Superior temporal gyrus (tissue), 1 donor: ENCODE data around the gene HPCAL4.
A peak's percentile ranks its signal among the peaks of the same experiment; 100 is the strongest.

Source experiments
- DNase-seq: peaks from one replicate; pipeline ENCODE4 v3.0.0-alpha.2; 2016; ENCODE audit errors: extremely low spot score

The HPCAL4 gene

DNA sequence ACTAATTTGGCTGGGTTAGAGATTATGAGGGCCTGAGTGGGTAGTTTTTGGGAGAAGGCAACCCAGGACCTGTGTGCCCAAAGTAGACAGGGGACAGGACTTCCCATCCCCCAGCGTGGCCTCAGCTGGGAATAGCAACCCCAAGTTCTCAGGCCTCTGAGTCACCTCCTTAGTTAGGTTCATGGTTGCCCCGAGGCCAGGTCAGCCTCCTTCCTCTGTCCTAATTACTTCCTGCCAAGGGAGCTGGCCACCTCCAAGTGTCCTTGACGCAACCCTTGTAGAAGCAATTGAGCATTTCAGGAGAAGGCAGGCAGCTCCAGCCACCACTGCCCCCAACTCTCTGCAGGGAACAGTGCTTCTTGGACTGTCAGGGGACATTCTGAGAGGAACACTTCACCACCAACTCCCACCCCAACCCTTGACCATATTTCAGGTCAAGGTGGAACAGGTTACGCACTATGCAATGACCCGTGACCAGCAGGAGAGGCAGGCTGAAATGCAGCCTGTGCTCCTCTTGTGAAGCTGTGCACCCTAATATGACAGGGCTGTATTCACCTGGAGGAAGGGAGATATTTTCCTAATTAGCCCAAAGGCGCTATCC is 14.2 kb downstream of the HPCAL4 start:
- DNase-seq, result no peak

DNA sequence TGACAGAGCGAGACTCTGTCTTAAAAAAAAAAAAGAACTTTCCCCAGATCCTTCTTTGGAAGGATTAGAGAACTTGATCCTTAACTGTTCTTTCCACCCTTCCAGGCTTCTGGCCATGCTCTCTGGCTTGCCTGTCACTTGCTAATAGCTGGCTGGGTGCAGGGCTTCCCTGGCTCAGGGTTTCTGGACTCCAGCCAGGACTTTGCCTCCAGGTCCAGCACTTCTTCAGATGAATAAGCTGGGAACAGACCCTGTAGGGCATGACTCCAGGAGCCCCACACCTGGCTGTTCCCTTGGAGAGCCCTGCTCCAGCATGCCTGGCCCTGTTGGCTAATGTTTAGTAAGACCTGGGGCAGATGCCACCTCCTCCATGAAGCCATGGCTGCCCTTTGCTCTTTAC is 16.0 kb downstream of the HPCAL4 start:
- DNase-seq, result no peak

DNA sequence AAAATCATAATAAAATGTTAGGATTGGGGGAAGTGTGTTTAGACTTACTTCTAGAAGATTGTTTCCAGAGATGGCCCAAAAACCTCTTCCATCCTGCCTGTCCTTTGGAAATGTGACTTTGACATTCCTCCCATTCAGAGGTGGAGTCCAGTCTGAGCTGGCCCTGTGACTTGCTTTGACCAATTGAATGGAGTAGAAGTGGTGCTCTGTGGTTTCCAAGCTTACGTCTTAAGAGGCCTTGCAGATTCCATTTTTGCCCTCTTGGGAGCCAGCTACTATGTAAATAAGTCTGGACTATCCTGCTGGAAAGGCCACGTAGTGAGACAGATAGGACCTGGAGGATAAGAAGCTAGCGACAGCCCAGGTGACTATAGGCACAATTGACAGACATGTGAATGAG is 18.0 kb downstream of the HPCAL4 start:
- no peak for DNase-seq

DNA sequence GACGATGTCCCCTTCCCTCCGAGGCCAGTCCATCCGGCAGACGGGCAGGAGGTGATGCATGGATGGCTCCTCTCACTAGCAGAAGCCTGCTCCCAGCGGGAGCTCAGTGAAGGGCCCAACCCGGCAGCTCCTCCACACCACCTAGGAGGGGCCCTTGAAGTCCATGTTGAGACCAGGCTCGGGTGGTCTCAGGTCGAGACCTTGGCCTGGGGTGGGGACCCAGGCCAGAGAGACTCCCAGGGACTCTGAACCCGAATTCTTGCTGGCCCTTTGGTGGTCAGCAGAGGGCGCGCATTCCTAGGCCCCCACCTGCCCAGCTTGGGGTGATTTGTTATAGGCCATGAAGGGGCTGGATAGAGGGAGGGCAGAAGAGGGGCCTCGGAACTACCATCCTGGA is 18.7 kb downstream of the HPCAL4 start:
- DNase-seq, result no peak

DNA sequence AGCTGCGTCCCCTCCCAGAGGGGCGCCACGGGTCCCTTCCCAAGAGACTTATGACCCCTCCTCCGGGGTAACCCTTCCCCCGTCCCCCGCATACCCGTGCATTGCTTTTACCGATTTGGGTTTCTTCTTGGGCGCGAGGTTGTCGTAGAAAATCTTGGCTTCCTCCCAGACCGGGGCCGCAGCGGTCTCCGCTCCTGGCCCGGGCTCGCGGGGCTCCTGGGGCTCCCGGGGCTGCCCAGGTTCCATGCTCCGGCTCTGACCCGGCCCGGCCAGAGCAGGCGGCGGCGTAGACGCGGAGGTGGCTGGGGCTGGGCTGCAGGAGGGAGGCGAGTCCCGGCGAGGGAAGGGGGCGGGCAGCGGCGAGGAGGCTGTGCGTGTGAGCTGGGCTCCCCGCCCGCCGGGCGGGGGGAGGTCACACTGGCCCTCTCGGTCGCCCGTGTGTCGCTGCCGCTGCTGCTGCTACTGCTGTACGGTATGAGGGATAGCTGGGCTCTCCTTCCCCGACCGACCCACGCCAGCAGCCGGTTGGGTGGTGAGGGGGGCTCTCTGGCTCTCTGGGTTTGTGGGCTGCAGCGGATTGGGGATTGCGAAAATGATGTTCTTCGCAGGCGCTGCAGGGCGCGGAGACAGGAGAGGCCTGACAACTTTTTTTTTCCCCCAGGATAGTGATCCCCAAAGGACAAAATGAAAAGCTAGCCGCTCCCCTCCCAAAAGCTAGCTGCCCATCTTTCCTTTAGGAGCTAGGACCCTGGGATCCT is 19.3 kb downstream of the HPCAL4 start, which contains the start of gene NT5C1A:
NT5C1A (minus strand) TSS at position 315 of the 758 bp plus-strand sequence; CDS start at position 246, 69 bp downstream.
- DNase-seq, result no peak

DNA sequence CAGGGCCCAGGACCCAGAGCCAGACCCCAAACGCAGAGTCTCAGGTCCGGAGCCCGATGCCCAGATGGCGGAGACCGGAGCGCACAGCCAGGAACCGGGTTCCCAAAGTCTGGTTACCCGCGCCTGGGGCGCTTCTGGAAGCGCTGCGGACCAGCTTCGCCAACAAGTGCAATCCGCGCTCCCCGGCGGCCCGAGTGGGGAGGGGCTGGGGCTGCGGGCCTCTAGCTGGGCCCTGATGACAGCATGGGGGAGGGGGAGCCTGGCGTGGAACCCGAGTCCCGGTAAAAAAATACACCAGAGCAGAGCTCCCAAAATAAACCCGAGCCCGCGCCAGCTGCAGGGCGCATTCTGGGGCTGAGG is 19.8 kb downstream of the HPCAL4 start:
- DNase-seq, result no peak

DNA sequence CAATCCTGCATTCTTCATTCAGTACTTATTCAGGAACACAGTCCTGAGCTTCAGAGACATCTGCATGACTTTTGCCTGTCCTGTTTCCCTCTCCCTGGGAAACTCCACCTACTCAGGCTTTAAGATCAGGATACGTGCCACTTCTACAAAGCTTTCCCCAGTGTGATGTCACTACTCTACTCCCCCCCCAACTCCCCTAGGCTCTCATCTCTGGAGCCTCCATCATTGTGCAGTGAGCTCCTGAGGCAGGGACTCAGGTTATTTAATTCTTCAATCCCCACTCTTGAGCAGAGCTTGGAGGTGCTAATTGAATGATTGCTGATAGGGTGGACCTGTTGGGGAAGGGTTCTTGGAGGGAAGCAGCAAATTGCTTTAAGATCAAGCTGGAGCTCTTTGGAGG is 20.5 kb downstream of the HPCAL4 start:
- DNase-seq, result no peak

DNA sequence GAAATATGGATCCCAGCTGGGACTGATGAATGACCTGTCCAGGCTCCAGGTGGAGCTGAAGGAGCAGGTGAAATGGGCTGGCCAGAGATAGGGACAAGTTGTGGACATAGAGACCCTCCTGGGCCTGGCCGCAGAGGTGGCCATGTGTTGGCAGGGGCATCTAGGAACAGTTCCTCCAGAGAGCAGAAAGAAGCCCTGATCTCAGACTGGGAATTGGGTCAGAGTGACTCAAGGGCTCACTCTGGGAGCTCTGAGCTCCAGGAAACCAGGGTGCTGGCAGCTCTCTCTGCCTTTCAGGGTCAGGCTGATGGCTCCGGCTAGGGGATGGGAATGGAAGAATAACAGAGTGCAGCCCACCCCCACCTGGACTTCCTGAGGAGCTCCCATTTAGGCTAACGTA is 22.3 kb downstream of the HPCAL4 start:
- no peak for DNase-seq

DNA sequence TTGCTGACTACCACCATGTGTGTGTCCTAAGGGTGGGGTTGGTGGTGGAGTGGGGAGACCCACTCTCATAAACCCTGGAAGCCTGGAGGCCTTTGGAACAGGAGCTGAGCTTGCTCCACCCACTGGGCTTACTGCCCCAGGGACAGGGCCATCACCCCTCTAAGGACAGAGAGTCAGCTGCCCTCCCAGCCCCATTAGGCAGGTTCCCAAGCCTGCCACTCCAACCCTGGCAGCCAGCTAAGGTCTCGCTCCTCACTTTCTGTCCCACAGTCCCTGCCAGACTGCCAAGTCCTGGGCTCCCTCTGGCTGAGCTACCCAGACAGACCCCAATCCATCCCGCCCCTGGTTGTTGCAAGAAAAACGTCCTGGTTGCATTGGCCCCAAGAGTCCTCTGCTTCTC is 23.1 kb downstream of the HPCAL4 start:
- no peak for DNase-seq

DNA sequence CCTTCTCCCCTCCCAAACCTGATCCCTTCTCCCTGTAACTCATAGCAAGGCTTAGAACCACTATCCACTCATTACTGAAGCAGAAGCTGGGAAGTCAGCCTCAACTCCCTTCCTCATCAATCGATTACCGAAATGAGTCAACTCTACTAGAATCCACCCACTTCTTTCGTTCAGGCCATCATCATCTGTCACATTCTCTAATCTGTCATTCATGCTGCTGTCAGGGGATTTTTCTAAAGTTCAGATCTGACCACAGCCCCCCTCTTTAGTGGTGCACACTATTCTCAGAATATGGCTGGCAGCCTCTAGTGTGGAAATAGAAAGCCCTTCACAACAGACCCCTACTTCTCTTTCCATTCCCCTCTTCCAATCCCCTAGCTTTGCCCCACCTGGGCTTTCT is 24.5 kb downstream of the HPCAL4 start:
- no peak for DNase-seq

DNA sequence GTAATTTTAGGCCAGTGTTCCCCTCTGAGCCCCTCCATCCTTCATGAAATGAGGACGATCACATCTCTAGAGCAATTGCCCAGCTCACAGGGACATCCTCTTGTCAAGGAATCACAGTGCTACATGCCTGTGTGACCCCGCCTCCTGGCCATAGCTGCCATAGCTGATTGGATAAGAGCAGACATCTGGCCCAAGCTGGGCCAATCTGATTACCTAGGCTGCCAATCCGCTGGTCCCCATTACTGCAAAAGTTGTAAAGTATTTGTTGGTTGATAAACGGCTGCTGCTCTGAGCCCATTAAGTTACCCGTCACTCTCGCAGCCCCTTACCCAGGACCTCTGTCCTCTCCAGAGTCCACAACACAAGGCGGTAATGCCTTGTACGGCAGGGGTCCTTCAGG is 27.7 kb downstream of the HPCAL4 start:
- no peak for DNase-seq

DNA sequence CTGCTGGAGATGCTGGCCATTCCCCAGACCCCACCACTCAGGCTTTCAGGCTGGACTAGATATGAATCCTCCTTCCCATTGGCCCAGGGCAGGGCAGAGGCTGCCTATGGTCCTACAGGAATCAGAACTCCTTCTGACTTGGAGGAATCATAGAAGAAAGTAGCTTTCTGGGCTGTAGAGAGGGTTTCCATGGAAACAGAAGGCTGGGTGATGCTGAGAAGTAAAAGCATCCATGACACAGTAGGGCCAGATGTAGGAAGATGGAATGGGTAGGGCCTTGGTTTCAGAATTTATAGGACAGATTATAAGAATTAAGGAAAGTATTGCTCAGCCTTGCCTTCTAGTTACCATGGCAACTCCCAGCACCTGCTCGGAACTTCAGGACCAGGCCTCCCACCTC is 28.4 kb downstream of the HPCAL4 start:
- DNase-seq, result no peak

DNA sequence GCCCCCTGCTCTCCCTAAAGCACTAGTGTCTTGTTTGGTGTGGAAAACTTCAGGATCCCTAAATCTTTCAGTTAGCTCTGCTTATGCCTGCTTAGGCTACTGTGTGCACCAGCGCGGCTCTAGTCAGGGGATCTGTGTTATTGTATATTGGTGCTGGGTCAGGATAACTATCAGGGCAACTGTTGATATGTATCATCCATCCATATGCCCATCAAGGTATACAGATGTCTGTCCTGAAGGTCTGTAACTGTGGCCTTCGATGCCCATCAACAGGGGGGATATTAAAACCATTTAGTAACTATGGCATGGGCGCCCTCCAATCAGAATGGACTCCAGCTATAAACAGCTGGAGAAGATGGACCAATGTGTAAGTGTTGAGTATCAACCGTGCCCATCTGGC is 31.7 kb downstream of the HPCAL4 start:
- DNase-seq, result no peak

DNA sequence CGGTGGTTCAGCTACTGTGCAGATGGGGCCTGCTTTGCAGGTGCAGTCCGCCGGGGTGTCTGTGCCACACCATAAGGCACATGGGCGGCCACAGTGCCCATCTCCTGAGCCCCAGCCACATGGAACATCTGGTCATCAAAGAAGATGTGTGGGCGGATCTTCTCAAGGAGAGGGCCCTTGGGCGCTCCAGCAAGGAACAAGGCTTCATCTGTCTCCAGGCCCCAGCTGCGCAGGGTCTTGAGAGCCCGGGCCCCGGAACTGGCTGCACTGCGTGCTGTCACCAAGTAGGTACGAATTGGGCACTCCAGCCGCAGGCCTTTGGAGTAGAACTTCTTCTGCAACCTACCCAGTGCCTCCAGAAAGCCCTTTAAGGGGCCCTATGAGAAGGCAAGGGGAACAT is 32.1 kb downstream of the HPCAL4 start:
- no peak for DNase-seq

DNA sequence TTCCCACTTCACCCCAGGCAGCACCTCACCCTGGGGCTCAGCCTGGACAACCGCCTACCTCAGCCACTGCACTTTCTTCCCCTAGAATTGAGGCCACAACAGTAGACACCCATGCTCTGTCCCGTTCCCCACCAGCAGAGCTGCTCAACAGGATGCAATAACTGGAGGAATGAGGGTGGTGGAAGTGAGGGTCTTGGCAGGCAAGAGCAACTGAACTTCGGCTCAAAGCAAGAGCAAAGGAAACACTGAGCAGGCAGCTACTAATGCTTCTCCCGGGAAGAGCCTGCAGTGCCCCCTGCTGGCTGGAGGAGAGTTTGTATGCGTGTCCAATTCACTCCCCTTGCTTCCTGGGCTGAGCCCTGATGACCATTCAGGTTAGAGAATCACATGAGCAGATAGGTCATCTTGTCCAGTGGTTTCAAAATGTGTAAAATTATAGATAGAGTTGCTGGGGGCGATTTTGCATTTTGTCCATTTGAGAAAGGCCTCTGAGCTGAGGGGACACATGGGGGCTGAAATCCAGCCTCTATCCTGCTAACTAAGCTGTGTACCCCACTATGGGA is 33.2 kb downstream of the HPCAL4 start:
- DNase-seq, result peak; percentile 70

DNA sequence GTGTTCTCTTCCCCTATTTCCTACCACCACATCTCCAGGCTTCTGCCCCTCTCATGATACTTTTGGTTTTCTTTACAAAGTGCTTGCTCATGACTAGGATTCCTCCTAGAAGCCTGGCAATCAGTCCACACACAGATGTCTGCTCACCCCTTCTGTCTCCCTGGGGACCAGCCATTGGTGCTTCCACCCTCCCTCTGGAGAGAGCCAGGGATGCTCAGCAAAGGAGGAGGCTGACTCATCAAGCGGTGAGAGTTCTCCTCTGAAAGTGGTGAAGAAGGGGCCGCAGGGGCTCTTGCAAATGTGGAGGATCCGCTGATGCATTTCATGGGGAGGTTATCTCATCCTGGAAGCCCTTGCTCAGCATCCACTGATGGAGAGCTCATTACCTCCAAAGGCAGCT is 33.8 kb downstream of the HPCAL4 start:
- no peak for DNase-seq

DNA sequence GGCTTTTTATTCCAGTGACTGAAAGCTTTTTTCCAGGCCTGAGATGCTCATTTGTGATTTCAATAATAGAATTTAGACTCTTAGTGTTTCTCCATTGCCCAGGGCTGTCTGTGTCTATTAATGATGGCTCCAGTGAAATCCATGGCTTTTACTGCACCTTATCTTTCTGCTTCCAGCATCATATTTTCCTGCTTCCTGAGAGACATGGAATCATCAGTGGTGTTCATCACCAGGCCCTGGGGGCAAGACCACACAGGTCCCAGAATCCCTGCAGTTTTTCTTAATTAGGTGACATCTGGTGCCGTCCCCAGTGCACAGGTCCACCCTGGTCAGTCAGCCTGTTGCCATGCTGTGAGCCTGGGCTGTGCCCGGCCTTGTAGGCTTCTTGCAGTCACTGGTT is 34.8 kb downstream of the HPCAL4 start:
- no peak for DNase-seq

DNA sequence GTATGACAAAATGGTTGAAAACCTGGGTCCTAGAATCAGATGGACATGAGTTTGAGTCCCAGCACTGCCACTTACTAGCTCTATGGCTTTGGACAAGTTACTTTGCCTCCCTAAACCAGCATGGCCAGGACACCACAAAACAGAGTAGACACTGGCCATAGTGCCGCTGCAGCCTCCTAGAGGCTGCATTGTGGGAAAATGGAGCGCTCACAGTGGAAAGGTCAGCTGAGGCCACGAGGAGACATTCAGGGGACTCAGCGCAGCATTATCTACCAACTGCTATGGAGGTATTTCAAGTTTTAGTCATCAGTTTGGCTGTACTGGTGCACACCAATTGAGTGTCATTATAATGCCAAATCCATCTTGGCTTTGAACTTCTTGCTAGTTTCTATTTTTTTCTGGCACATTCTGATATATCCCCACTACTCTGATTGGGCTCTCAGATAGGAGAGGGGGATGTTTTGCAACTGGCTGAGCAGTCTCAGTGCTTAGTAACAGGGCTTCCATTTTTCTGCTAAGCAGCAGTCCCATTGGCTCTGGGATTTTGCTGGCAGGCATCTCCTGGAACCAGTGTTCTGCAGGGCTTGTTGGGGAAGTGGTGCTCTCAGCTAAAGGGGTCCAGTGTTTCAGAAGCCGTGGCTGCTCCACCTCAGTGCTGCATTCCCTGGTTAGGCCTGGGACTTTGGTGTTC is 35.5 kb downstream of the HPCAL4 start:
- no peak for DNase-seq

DNA sequence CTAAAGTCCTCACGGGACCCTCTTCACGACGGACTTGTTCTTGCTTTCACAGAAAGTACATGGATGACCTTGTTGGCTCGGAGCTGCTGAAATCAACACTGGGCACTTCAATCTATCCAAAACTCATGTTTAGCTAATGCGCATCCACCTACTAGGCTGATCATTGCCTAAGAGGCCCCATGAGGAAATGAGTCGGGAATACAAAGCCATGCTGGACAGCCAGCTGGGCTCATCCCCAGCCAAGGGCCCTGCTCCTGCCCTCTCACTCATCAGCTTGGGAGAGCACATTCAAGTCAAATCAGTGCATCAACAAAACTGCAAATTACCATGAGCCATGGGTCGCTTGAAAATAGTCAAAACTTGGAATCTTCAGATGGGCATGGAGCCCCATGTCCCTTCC is 36.9 kb downstream of the HPCAL4 start:
- DNase-seq, result no peak

DNA sequence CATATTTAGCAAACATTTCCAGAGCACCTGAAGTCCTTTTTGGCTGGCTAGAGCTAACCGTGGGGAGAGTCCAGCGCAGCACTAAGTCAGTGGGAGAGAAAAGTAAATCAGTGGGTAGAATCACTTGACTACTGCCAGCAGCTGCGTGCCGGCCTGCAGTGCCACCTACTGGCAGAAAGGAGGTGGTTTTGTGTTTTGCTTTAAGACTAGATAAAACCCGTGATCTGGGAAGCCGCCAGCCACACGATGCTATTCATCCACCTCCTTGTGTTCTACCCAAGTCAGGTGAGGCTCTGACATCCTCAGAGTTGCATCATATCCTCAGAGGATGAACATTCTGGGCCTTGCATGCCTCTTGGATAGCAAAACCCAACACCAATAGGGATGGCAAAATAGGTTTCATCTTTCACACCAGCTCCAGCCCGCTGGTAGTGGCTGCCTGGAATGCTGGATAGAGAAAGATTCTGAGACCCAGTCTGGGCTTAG is 37.6 kb downstream of the HPCAL4 start:
- DNase-seq, result peak; percentile 89

DNA sequence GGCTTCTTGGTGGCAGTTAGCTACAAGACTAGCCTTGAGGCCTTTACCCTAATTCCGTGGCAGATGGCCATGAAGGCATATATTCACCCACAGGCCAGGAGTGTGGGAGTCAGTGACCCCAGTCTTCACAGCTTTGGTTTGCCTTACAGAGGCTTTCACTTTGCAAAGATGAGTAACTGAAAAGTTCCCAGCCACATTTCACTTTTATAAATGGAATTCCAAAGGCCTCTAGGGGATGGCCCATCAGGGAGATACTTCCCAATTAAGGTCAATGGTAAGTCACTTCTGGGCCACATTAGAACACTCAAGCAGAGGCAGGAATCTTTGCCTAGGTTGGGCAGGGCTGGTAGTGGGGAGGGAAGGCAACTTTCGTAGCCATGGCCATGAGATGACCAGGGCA is 38.7 kb downstream of the HPCAL4 start:
- no peak for DNase-seq

DNA sequence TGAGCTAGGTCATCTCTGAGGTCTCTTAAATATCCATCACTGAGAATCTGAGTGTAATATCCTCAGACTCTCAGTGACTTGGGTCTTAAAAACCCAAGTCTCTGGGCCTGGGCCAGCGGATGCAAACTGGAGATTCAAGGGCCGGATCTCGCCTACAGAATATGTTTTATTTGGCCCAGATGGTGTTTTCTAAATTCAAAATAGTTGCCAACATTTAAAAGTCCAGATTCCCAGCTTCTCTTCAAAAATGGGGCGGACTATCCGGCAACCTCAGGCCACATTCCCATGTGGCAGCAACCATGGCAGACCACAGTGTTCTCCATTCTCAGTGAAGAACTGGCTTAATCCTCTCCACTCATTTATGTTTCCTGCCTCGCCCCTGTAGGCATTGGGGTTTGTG is 39.1 kb downstream of the HPCAL4 start:
- no peak for DNase-seq

DNA sequence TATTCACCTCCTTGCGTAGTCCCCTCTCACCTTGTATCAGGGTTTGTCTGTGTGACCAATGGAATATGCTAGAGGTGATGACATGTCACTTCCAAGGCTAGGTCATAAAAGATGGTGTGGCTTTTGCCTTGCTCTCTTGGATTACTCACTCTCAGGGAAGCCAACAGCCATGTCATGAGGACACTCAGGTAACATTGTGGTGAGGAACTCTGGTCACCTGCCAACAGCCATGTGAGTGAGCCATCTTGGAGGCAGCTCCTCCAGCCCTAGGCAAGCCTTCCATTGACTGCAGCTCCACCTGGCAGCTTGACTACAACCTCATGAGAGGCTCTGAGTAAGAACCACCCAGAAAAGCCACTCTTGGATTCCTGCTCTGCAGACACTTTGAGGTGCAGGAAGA is 40.8 kb downstream of the HPCAL4 start:
- no peak for DNase-seq
